Effector memory CD8-positive, alpha-beta T cell (primary cell): ENCODE results near the gene PRDM12.

ENCODE experiments used
- ATAC-seq: fragments of 150-1000 bp; cut with Tn5 transposase; replicated peaks from 2 replicates; pipeline ENCODE4 v1.10.0; 2021; ENCODE audit warnings: mild to moderate bottlenecking, moderate library complexity
- DNase-seq, 3 experiments: peaks; one replicate each; pipeline ENCODE4 v3.0.0; 2021
- H3K27ac Mint-ChIP-seq, 2 donors: one replicate each; pipeline ENCODE4 v1.8.0; 2022; ENCODE audit warnings: mild to moderate bottlenecking in 2 of 2, mixed read lengths in 2 of 2, moderate library complexity in 2 of 2
- H3K27me3 Mint-ChIP-seq, 2 donors: one replicate each; pipeline ENCODE4 v1.8.0; 2022; ENCODE audit warnings: mixed read lengths in 2 of 2
- H3K36me3 Mint-ChIP-seq: one replicate; pipeline ENCODE4 v1.8.0; 2022; ENCODE audit warnings: mild to moderate bottlenecking, moderate library complexity, mixed read lengths; ENCODE audit not compliant: insufficient read depth
- H3K4me1 Mint-ChIP-seq, 2 donors: one replicate each; pipeline ENCODE4 v1.8.0; 2022; ENCODE audit warnings: low read depth in 2 of 2, mixed read lengths in 2 of 2
- H3K4me3 Mint-ChIP-seq, 2 donors: one replicate each; pipeline ENCODE4 v1.8.0; 2022; ENCODE audit warnings: mild to moderate bottlenecking in 2 of 2, mixed read lengths in 2 of 2, moderate library complexity in 2 of 2
- H3K9me3 Mint-ChIP-seq, 2 donors: one replicate each; pipeline ENCODE4 v1.8.0; 2022; ENCODE audit warnings: mixed read lengths in 2 of 2

Gene PRDM12

GRCh38 chr9:130632081-130632710 is 32.2 kb upstream of the PRDM12 start:
- Mint-ChIP-seq H3K27me3 (no peaks in the 10 kb centered on the region), H3K4me1 (no peaks in the 10 kb centered on the region), H3K27ac (peak overlapping the region in 1 of 2 donors; percentile 65), H3K36me3 (peaks cover 37% of the 10 kb centered on the region), H3K9me3 (no peaks in the 10 kb centered on the region), H3K4me3 (no peak overlapping the region)
- no peak for DNase-seq
- ATAC-seq: no peak

DNA sequence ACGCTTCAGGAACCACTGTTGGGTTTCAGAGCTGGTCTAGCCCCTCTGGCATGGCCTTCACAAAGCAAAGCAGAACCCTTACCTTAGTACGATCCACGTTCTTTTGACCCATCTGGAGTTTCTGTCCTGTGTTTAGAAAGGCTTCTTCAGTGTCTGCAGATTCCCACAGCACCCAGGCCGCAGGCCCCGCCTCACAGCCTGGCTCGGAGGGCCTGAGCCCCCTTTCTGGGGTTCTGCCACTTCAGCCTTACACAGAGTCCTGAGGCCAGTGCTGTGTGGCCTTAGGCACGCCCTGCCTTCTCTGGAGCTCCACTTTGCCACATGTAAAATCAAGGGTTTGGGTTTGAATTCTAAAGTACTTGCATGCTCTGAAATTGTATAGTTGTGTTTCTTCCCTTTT is 31.6 kb upstream of the PRDM12 start:
- no peaks in the 10 kb centered on the region for H3K27me3 Mint-ChIP-seq
- H3K36me3 Mint-ChIP-seq: peaks cover 34% of the 10 kb centered on the region
- no peaks in the 10 kb centered on the region for H3K9me3 Mint-ChIP-seq
- no peak overlapping the region for H3K4me3 Mint-ChIP-seq
- no peak for ATAC-seq
- no peaks in the 10 kb centered on the region for H3K4me1 Mint-ChIP-seq
- peak overlapping the region in 1 of 2 donors; percentile 65 for H3K27ac Mint-ChIP-seq
- DNase-seq: no peak

GRCh38 chr9:130633336-130634190 is 30.8 kb upstream of the PRDM12 start:
- Mint-ChIP-seq H3K9me3 (no peaks in the 10 kb centered on the region), H3K27me3 (no peaks in the 10 kb centered on the region), H3K4me1 (no peaks in the 10 kb centered on the region), H3K36me3 (peaks cover 30% of the 10 kb centered on the region), H3K4me3 (no peak overlapping the region), H3K27ac (no peak overlapping the region)
- DNase-seq (no peak), ATAC-seq (no peak)

GRCh38 chr9:130634191-130634768 is 30.1 kb upstream of the PRDM12 start:
- H3K36me3 Mint-ChIP-seq: peaks cover 27% of the 10 kb centered on the region
- no peak for ATAC-seq
- H3K27me3 Mint-ChIP-seq: no peaks in the 10 kb centered on the region
- no peak overlapping the region for H3K4me3 Mint-ChIP-seq
- no peaks in the 10 kb centered on the region for H3K9me3 Mint-ChIP-seq
- H3K4me1 Mint-ChIP-seq: no peaks in the 10 kb centered on the region
- H3K27ac Mint-ChIP-seq: no peak overlapping the region
- DNase-seq: no peak

DNA sequence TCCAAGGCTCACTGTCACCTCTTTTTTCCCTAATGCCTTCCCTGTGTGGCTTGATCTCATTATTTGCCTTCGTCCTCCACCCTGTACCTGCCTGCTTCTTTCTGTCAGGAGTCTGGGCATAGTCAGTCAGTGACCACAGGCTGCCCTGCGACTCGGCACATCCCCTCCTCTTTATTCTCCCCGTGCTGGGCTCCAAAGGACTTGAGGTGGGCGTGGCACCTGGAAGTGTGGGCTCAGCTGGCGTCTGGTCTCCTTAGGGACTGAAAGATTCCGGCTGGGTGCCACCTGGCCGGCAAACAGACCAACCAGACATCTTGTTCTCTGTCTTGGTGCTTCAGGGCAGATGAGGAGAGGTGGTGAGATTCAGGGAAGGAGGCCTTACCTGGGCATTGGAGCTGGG is 29.6 kb upstream of the PRDM12 start:
- Mint-ChIP-seq H3K4me3 (no peak overlapping the region), H3K9me3 (no peaks in the 10 kb centered on the region), H3K27me3 (no peaks in the 10 kb centered on the region), H3K36me3 (peaks cover 27% of the 10 kb centered on the region), H3K27ac (no peak overlapping the region), H3K4me1 (no peaks in the 10 kb centered on the region)
- ATAC-seq (no peak), DNase-seq (no peak)

GRCh38 chr9:130635306-130635705 is 29.1 kb upstream of the PRDM12 start:
- no peaks in the 10 kb centered on the region for H3K9me3 Mint-ChIP-seq
- ATAC-seq: no peak

DNA sequence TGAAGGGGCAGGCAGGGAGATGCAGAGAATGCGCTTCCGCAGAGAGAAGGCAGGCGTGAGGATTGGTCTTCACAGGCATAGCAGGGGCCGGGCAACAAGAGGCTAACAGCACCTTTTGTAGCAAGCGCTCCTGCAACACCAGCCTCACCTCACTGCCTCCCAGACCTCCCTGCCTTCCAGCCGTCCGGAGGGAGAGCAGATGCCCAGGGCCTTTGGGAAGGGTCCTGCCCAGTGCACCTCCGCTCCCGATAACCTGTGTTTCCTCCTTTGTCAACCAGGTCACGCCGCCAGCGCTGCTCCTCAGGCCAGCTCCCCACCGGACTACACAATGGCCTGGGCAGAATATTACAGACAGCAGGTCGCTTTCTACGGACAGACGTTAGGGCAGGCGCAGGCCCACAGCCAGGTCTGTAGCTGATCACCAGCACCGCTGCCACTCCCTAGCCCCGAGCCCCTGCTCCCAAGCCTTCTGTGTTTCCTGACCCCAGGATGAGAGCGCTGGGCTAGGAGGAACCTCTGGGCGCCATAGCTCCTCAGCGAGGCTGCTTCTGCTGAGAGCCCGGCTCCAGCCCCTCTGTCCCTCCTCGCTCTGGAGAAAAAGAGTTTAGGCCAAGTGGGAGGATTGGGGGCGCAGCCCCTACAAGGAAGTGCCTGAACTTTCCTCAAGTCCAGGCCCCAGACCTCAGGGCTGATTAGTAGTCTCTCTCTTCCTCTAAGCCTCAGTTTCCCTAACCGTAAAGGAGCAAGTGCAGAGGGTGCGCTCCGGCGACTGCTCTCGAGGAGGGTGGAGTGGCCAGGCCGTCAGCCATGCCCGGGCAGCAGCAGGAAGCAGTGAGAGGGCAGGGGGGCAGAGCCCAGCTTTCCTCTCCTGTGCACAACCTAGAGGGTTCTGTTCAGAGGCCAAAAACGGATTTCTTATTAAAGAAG is 28.4 kb upstream of the PRDM12 start:
- H3K27ac Mint-ChIP-seq: no peak overlapping the region
- no peaks in the 10 kb centered on the region for H3K9me3 Mint-ChIP-seq
- H3K36me3 Mint-ChIP-seq: peaks cover 19% of the 10 kb centered on the region
- DNase-seq (no peak), ATAC-seq (no peak)
- no peak overlapping the region for H3K4me3 Mint-ChIP-seq
- no peaks in the 10 kb centered on the region for H3K27me3 Mint-ChIP-seq
- H3K4me1 Mint-ChIP-seq: no peaks in the 10 kb centered on the region

More at GRCh38 chr9:130635306-130635705, 29.1 kb upstream of the PRDM12 start:
- DNase-seq: no peak
- no peak overlapping the region for H3K4me3 Mint-ChIP-seq
- H3K4me1 Mint-ChIP-seq: no peaks in the 10 kb centered on the region
- H3K36me3 Mint-ChIP-seq: peaks cover 26% of the 10 kb centered on the region
- H3K27ac Mint-ChIP-seq: no peak overlapping the region
- H3K27me3 Mint-ChIP-seq: no peaks in the 10 kb centered on the region

GRCh38 chr9:130636648-130637020 is 27.8 kb upstream of the PRDM12 start:
- Mint-ChIP-seq H3K27me3 (no peaks in the 10 kb centered on the region), H3K36me3 (peaks cover 16% of the 10 kb centered on the region), H3K9me3 (no peaks in the 10 kb centered on the region), H3K4me1 (no peaks in the 10 kb centered on the region), H3K4me3 (no peak overlapping the region), H3K27ac (no peak overlapping the region)
- ATAC-seq: no peak
- no peak for DNase-seq

GRCh38 chr9:130638284-130639123 is 25.9 kb upstream of the PRDM12 start:
- peaks cover 9% of the 10 kb centered on the region for H3K36me3 Mint-ChIP-seq
- H3K4me1 Mint-ChIP-seq: no peaks in the 10 kb centered on the region
- H3K27ac Mint-ChIP-seq: no peak overlapping the region
- ATAC-seq (no peak), DNase-seq (no peak)
- no peak overlapping the region for H3K4me3 Mint-ChIP-seq
- no peaks in the 10 kb centered on the region for H3K9me3 Mint-ChIP-seq
- no peaks in the 10 kb centered on the region for H3K27me3 Mint-ChIP-seq

DNA sequence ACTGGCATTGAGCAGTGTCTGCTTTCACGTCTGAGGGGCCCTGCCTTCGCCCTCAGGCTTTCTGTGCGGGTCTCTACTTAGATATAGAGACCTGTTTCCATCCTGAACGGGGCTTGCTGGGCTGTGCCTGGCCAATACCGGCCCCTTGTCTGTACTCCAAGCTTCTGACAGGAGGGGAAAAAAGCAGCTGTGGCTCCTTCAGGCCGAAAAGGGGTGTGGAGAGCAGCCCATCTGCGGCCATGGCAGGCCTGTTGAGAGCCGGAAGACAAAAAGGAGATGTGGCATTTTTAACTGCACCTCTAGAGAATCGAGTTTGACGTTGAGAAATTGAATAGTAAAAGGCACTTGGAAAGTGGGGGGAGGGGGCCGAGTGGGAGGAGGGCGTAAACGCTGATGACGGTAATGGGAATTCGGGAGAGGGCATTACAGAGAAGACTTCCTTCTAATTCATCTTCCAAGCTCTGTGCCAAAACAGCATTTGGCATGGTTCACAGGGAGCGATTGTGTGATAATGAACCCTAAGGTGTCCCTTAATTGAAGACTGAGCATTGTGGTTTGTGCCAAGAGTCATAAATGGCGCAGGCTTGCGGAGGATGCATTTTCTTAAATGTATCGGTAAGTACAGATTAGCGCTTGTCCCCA is 25.1 kb upstream of the PRDM12 start:
- DNase-seq (no peak), ATAC-seq (no peak)
- H3K4me3 Mint-ChIP-seq: no peak overlapping the region
- H3K9me3 Mint-ChIP-seq: no peaks in the 10 kb centered on the region
- no peaks in the 10 kb centered on the region for H3K27me3 Mint-ChIP-seq
- H3K27ac Mint-ChIP-seq: no peak overlapping the region
- no peaks in the 10 kb centered on the region for H3K4me1 Mint-ChIP-seq
- peaks cover 9% of the 10 kb centered on the region for H3K36me3 Mint-ChIP-seq

DNA sequence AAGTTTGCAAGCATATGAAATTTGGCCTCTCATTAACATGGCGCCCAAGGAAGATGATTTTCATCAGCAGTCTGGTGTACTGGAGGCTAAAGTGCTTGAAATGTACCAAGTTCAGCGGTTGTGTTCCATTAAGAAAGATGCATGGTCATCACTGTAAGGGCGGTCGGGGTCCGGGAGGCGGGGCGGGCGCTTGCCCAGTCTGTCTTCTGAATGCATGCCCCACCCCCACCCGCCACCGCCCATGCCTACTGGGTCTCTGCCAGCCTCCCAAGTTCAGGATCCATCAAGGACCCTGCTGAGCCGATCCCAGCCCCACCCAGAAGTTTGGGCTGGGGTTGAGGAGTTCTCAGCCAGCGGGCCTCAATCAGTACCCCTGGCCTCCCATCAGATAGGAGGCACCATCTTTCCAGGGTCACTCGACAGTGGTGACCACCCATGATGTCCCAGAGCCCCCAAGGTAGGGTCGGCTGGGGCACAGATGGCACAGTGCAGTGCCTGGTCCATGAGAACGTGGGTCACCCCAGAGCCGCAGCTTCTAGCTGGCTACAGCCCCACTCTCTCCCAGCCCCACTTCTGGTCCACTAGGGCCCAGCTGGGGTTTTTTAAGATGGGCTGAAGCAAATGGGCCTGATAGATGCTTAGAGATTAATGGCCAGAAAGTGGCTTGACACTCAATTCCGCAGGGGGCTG is 24.4 kb upstream of the PRDM12 start:
- Mint-ChIP-seq H3K27ac (no peak overlapping the region), H3K4me3 (no peak overlapping the region), H3K27me3 (no peaks in the 10 kb centered on the region), H3K9me3 (no peaks in the 10 kb centered on the region), H3K36me3 (peaks cover 9% of the 10 kb centered on the region), H3K4me1 (no peaks in the 10 kb centered on the region)
- DNase-seq: no peak
- ATAC-seq: no peak

DNA sequence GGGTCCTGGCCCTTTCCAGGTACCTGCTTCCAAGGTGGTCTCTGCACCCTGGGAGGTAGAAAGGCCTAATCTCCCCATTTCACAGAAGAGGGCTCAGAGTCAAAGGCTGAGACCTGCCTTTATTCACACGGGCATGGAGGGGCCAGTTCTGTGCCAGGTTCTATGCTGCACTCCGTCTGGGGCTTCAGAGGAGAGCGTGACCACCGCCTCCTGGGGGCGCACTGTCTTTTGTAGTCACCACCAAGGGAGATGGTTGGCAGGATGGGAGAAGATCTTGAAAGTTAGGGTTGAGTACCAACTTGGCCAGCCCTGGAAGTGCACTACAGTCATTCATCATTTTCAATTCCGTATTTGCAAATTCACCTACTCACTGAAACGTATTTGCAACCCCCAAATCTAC is 23.7 kb upstream of the PRDM12 start:
- peaks cover 0 to under 1% of the 10 kb centered on the region in 2 donors for H3K9me3 Mint-ChIP-seq
- no peaks in the 10 kb centered on the region for H3K27me3 Mint-ChIP-seq
- no peak overlapping the region for H3K4me3 Mint-ChIP-seq
- no peaks in the 10 kb centered on the region for H3K4me1 Mint-ChIP-seq
- no peak overlapping the region for H3K27ac Mint-ChIP-seq
- peaks cover 9% of the 10 kb centered on the region for H3K36me3 Mint-ChIP-seq
- DNase-seq (no peak), ATAC-seq (no peak)
